Transverse colon (tissue), 4 donors: ENCODE measurements around the gene TNFRSF25. TPM values are rescaled to one million over a fixed set of nuclear protein-coding genes. Genes with fewer than 3 reads are reported as not detected.
A peak's percentile ranks its signal among the peaks of the same experiment; 100 is the strongest.
"Not testable (repeated sequence)": the region's sequence is repeated elsewhere in the genome, so short reads cannot be mapped to it uniquely, and the experiment has no call there.

Source experiments
- DNase-seq: peaks from one replicate; pipeline ENCODE4 v3.0.0-alpha.2; 2019
- H3K27ac ChIP-seq, 4 donors: fragments of 200-600 bp; sonication (generic); 2 replicates each; pipeline ENCODE4 v1.5.1; 2016 to 2018; ENCODE audit warnings: inconsistent platforms in 4 of 4
- H3K27me3 ChIP-seq: fragments of 200-600 bp; sonication (generic); 2 replicates; pipeline ENCODE4 v1.5.1; 2017; ENCODE audit warnings: inconsistent platforms
- H3K36me3 ChIP-seq, 4 donors: fragments of 200-600 bp; sonication (generic); 2 replicates each; pipeline ENCODE4 v1.5.1; 2017 to 2019; ENCODE audit warnings: inconsistent platforms in 4 of 4
- H3K4me1 ChIP-seq, 4 donors: fragments of 200-600 bp; sonication (generic); 2 replicates each; pipeline ENCODE4 v1.5.1; 2017 to 2020; ENCODE audit warnings: inconsistent platforms in 4 of 4
- H3K4me3 ChIP-seq, 4 donors: fragments of 200-600 bp; sonication (generic); 1 replicate in 1 of 4; 2 replicates in 3 of 4; pipeline versions ENCODE4 v1.5.1 to v1.6.1; 2017 to 2019; ENCODE audit warnings: inconsistent platforms in 4 of 4
- H3K9me3 ChIP-seq, 2 donors: fragments of 200-600 bp; sonication (generic); 2 replicates each; pipeline ENCODE4 v1.5.1; 2017 to 2019; ENCODE audit warnings: inconsistent platforms in 2 of 2
- EP300 ChIP-seq: sonication (generic); formaldehyde crosslinking; IDR thresholded peaks from one replicate; pipeline ENCODE4 v1.6.1; 2017; ENCODE audit warnings: antibody characterized with exemption, low read depth
- POLR2A ChIP-seq: fragments of 450-650 bp; IDR thresholded peaks from one replicate; pipeline ENCODE4 v1.6.1; 2016; ENCODE audit warnings: antibody characterized with exemption, mild to moderate bottlenecking, moderate library complexity
- POLR2AphosphoS5 ChIP-seq, 3 donors: sonication (generic); formaldehyde crosslinking; IDR thresholded peaks; one replicate each; pipeline ENCODE4 v1.6.1; 2016; ENCODE audit warnings: antibody characterized with exemption in 3 of 3
- whole genome bisulfite sequencing, 2 donors: methylation state at CpG; one replicate each; pipeline ENCODE4 v1.1.5; 2018; ENCODE audit warnings: low coverage in 1 of 2; 5-methylcytosine and 5-hydroxymethylcytosine counted together
- in situ Hi-C, 4 donors: fragments of 200-750 bp; cut with MboI; loops; one replicate each; pipeline versions ENCODE4 v1.15.0 to v1.15.1; 2017; ENCODE audit warnings: low sequenced_read_pairs in 3 of 4, low pct_ligation_motif_present in 1 of 4, low pct_unique_long_range_greater_than_20kb in 1 of 4
- intact Hi-C: fragments of 100-400 bp; cut with DNase I; formaldehyde crosslinking; loops from one replicate; pipeline ENCODE4 v1.15.1; 2023; ENCODE audit warnings: low total_unique reads
- total RNA-seq, 4 donors: library from RNA; depleted of rRNA; stranded (reverse); fragments of >200 nt; gene quantifications; one replicate each; pipeline ENCODE4 v1.1.0, GENCODE V29; 2016
- TF ChIP-seq, protein P1 (sequence below), 5 experiments: fragments of 200-600 bp in 3 of 5; fragments of 450-650 bp in 2 of 5; sonication (generic) in 3 of 5; IDR thresholded peaks; 1 replicate in 2 of 5; 2 replicates in 3 of 5; pipeline ENCODE4 v1.5.1; 2016 to 2017; ENCODE audit warnings: antibody characterized with exemption in 5 of 5, inconsistent platforms in 3 of 5, mild to moderate bottlenecking in 2 of 5, moderate library complexity in 1 of 5

The TNFRSF25 gene
- total RNA-seq, 4 donors from 2014 or later = 38.9 to 55.3 (median 45.0) TPM

DNA sequence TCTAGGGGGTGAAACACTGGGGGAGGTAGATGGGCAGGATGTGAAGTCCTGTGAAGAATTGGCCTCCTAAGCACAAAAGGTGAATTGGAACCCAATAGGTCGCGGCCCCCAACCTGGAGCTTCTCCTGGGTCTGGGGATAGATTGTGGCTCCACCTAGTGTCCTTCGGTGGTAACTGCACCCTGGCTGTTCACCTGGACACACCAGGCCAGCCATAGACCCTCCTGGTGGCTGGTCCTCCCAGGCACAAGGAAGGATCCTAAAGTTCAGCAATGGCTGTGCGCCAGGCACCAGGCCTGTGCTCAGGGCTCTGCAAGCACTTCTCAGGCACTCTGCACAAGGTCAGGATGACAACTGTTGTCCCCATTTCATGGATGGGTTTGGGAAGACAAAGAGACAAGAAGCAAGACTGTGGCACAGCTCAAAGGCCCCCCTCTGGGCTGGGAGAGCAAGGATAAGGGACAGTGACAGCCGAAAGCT lies 27.9 kb downstream of the TNFRSF25 start:
- peak; percentile 71 for DNase-seq
- in situ Hi-C loops = no loop called here
- no peaks in the 10 kb centered on the region for H3K36me3 ChIP-seq
- no peaks in the 10 kb centered on the region for H3K9me3 ChIP-seq
- TF ChIP-seq, protein P1, sequence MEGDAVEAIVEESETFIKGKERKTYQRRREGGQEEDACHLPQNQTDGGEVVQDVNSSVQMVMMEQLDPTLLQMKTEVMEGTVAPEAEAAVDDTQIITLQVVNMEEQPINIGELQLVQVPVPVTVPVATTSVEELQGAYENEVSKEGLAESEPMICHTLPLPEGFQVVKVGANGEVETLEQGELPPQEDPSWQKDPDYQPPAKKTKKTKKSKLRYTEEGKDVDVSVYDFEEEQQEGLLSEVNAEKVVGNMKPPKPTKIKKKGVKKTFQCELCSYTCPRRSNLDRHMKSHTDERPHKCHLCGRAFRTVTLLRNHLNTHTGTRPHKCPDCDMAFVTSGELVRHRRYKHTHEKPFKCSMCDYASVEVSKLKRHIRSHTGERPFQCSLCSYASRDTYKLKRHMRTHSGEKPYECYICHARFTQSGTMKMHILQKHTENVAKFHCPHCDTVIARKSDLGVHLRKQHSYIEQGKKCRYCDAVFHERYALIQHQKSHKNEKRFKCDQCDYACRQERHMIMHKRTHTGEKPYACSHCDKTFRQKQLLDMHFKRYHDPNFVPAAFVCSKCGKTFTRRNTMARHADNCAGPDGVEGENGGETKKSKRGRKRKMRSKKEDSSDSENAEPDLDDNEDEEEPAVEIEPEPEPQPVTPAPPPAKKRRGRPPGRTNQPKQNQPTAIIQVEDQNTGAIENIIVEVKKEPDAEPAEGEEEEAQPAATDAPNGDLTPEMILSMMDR (IDR thresholded peaks at IDR 0.05) = peak; percentile 91 to 98 (median 97)
- TF ChIP-seq EP300 = no peak
- H3K4me1 ChIP-seq = peaks cover 0 to 13% (median 11%) of the 10 kb centered on the region in 4 donors
- 0% methylated on average over 4 of the region's 5 CpGs; no CpG with 5 or more reads in 1 of the 2 donors for WGBS, 2 donors
- H3K4me3 ChIP-seq = no peak overlapping the region
- no peak overlapping the region for H3K27ac ChIP-seq
- H3K27me3 ChIP-seq = peaks cover 29% of the 10 kb centered on the region
- intact Hi-C loops = no loop called here

DNA sequence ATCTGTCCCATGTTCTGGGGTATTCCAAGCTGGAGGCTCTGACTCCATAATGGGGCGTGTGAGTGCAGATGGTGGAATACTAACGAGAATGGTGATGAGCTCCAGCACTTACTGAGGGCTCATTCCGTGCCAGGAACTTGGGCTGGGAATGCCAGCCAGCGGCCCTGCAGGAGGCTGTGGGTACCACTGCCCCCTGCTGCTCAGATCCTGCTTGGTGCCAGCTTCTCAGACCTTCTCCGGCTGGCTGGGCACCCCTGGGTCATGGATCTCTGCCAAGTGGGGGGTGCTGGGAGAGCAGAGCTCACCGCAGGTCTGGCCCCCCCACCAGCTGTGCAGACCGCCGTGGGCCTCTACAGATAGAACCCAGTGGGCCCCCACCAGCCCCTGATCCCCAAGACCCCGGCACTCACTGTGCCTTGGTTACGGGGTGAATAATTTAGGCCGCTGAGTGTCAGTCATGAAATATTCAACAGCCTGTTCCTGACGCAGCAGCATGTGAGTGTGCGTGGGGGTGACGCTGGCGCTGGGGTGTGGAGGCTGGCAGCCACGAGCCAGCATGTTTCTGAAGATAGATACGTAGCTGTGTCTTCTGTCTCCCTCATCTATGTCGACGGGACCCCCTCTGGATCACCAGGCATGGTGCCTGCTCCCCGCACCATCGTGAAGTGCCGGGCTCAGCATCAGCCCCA lies 28.8 kb downstream of the TNFRSF25 start:
- H3K27ac ChIP-seq, DNase-seq, H3K36me3 ChIP-seq, H3K9me3 ChIP-seq, in situ Hi-C loops, H3K4me3 ChIP-seq, intact Hi-C loops: not testable (repeated sequence)
- Histone ChIP-seq H3K27me3 (peaks cover 29% of the 10 kb centered on the region), H3K4me1 (peaks cover 0 to 13% (median 11%) of the 10 kb centered on the region in 4 donors)
- WGBS, 2 donors = 47% methylated on average over 21 of the region's 22 CpGs; no CpG with 5 or more reads in 1 of the 2 donors
- TF ChIP-seq, protein P1 (IDR thresholded peaks at IDR 0.05) = peak in 2 of 5 experiments; percentile 15 to 18

DNA sequence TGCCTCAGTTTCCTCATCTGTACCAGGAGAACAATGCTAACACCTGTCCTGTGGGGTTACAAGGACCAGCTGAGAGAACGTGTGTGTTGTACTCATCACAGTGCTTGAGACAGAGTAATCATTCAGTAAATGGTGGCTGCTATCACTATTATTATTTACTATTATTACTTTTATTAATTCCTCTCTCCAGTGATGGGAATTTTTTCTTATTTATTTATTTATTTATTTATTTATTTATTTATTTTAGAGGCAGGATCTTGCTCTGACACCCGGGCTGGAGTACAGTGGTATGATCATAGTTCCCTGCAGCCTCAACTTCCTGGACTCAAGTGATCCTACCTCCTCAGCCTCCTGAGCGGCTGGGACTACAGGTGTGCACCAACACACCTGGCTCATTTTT lies 29.7 kb downstream of the TNFRSF25 start:
- H3K4me3 ChIP-seq, DNase-seq, H3K9me3 ChIP-seq, intact Hi-C loops, H3K36me3 ChIP-seq, H3K27ac ChIP-seq, in situ Hi-C loops: not testable (repeated sequence)
- H3K4me1 ChIP-seq = peaks cover 0 to 13% (median 11%) of the 10 kb centered on the region in 4 donors
- 69 to 92% methylated on average over 2 to 3 of the region's 3 CpGs for WGBS, 2 donors
- H3K27me3 ChIP-seq = peaks cover 28% of the 10 kb centered on the region

DNA sequence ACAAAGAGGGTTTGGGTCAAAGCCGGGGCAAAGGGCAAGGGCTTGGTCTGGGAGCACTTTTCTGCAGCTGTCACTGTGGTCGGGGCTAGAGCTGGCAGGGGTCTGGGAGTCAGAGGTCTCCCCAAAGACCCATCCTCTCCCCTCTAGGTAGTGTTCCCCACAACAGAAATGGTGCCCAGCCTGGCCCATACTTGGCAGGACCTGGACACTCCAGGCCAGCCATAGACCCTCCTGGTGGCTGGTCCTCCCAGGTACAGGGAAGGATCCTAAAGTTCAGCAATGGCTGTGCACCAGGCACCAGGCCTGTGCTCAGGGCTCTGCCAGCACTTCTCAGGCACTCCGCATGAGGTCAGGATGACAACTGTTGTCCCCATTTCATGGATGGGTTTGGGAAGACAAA lies 30.4 kb downstream of the TNFRSF25 start:
- Histone ChIP-seq H3K36me3 (no peaks in the 10 kb centered on the region), H3K4me3 (no peak overlapping the region), H3K27me3 (peaks cover 21% of the 10 kb centered on the region), H3K9me3 (no peaks in the 10 kb centered on the region), H3K27ac (no peak overlapping the region), H3K4me1 (peaks cover 0 to 8% (median 8%) of the 10 kb centered on the region in 4 donors)
- WGBS, 2 donors = 90% methylated on average over 1 of the region's 3 CpGs; no CpG with 5 or more reads in 1 of the 2 donors
- in situ Hi-C loops (no loop called here), intact Hi-C loops (no loop called here)
- no peak for DNase-seq
- no peak for TF ChIP-seq POLR2A
- no peak for TF ChIP-seq POLR2AphosphoS5 (IDR thresholded peaks at IDR 0.05)

DNA sequence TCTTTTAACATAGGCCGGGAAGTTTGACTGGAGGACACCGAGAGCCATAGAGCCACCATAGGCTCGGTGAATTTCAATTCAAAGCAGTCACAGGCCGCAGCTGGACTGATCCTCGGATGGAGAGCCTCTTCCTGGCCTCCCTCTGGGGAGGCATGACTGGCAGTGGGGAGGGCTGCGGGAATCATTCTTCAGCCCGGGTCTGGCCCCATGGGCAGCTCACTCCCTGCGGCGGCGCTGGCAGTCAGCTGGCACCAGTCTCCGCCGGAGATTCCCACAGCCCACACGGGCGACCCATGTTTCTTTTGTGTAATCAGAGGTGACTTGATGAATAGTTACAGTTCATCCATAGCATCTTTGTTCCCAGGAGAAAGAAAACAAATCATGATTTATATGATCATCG lies 30.8 kb downstream of the TNFRSF25 start:
- WGBS, 2 donors = 60 to 79% methylated on average over 4 to 15 of the region's 15 CpGs
- TF ChIP-seq POLR2AphosphoS5 (IDR thresholded peaks at IDR 0.05) = no peak
- TF ChIP-seq EP300 = no peak
- no peak for TF ChIP-seq POLR2A
- TF ChIP-seq, protein P1 (IDR thresholded peaks at IDR 0.05) = no peak
- in situ Hi-C loops = no loop called here

More for the DNA sequence above, 30.8 kb downstream of the TNFRSF25 start:
- DNase-seq = no peak
- Histone ChIP-seq H3K27ac (no peak overlapping the region), H3K27me3 (peaks cover 17% of the 10 kb centered on the region), H3K4me1 (peaks cover 0 to 4% (median 3%) of the 10 kb centered on the region in 4 donors), H3K4me3 (no peak overlapping the region), H3K9me3 (no peaks in the 10 kb centered on the region), H3K36me3 (no peaks in the 10 kb centered on the region)
- intact Hi-C loops = no loop called here
